Uterus (tissue), 4 donors: ENCODE measurements around the gene IFITM10. TPM values are rescaled to one million over a fixed set of nuclear protein-coding genes. Genes with fewer than 3 reads are reported as not detected.

ENCODE experiments used
- DNase-seq, 2 donors: peaks; one replicate each; pipeline ENCODE4 v3.0.0-alpha.2; 2019 to 2020
- H3K27ac ChIP-seq, 2 donors: fragments of 200-600 bp; sonication (generic); 1 replicate in 1 of 2; 2 replicates in 1 of 2; pipeline ENCODE4 v1.5.1; 2016 to 2018
- H3K27me3 ChIP-seq, 2 donors: fragments of 200-600 bp; sonication (generic); one replicate each; pipeline ENCODE4 v1.5.1; 2018 to 2019; ENCODE audit warnings: control low read depth in 1 of 2
- H3K36me3 ChIP-seq, 2 donors: fragments of 200-600 bp; sonication (generic); one replicate each; pipeline ENCODE4 v1.5.1; 2019; ENCODE audit warnings: control low read depth in 1 of 2
- H3K4me1 ChIP-seq, 2 donors: fragments of 200-600 bp; sonication (generic); one replicate each; pipeline ENCODE4 v1.5.1; 2018 to 2019; ENCODE audit warnings: control low read depth in 1 of 2
- H3K4me3 ChIP-seq, 2 donors: fragments of 200-600 bp; sonication (generic); 1 replicate in 1 of 2; 2 replicates in 1 of 2; pipeline ENCODE4 v1.5.1; 2018 to 2019; ENCODE audit warnings: mild to moderate bottlenecking in 1 of 2
- H3K9me3 ChIP-seq, 2 donors: fragments of 200-600 bp; sonication (generic); one replicate each; pipeline ENCODE4 v1.5.1; 2019; ENCODE audit warnings: control low read depth in 1 of 2
- CTCF ChIP-seq, 4 experiments: fragments of 200-600 bp in 2 of 4; fragments of 450-650 bp in 2 of 4; sonication (generic) in 2 of 4; IDR thresholded peaks; one replicate each; pipeline ENCODE4 v1.5.1; 2016 to 2019; ENCODE audit warnings: antibody characterized with exemption in 4 of 4, mild to moderate bottlenecking in 2 of 4, moderate library complexity in 1 of 4
- POLR2A ChIP-seq, 2 donors: fragments of 450-650 bp; IDR thresholded peaks; one replicate each; pipeline ENCODE4 v1.6.1; 2016; ENCODE audit warnings: antibody characterized with exemption in 2 of 2, mild to moderate bottlenecking in 1 of 2, moderate library complexity in 1 of 2
- intact Hi-C: fragments of 100-400 bp; cut with DNase I; formaldehyde crosslinking; loops from one replicate; pipeline ENCODE4 v1.15.1; 2023; ENCODE audit warnings: low total_unique reads
- total RNA-seq, 4 donors: library from RNA; depleted of rRNA in 3 of 4; stranded (reverse); fragments of >200 nt in 3 of 4; gene quantifications; one replicate each; pipeline versions ENCODE4 v1.1.0 to v1.2.4, GENCODE V29; 2014 to 2023
- donor health status: DM: yes; HTN: yes; CAD: no.

IFITM10 gene
- total RNA-seq, 4 donors from 2014 or later = 0.85 TPM; not detected in 3

DNA sequence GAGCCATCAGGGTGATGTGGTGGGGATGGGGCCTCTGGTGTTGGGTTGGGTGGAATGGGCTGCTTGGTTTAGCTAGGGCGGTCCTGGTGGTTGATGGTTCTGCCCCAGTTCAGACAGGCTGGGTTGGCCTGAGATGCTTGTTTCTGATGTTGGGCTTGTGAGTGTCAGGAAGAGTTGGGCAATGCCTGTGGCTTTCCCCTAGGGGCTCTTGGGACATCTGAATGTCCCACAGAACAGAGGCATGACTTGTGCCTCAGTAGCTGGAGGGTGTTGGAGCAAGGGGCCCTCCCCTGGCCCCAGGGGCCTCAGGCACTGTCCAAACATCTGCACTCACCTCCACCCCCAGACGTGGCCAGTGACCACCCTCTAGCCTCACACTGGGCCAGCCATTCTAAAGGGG, 27.3 kb upstream of the IFITM10 start:
- H3K4me3 ChIP-seq = no peak overlapping the region
- H3K36me3 ChIP-seq = no peaks in the 10 kb centered on the region
- no peaks in the 10 kb centered on the region for H3K27me3 ChIP-seq
- no peak overlapping the region for H3K27ac ChIP-seq
- DNase-seq = no peak
- intact Hi-C loops = no loop called here
- H3K9me3 ChIP-seq = no peaks in the 10 kb centered on the region
- no peaks in the 10 kb centered on the region for H3K4me1 ChIP-seq
- TF ChIP-seq POLR2A (IDR thresholded peaks at IDR 0.05) (no peak), CTCF (IDR thresholded peaks at IDR 0.05) (no peak)

DNA sequence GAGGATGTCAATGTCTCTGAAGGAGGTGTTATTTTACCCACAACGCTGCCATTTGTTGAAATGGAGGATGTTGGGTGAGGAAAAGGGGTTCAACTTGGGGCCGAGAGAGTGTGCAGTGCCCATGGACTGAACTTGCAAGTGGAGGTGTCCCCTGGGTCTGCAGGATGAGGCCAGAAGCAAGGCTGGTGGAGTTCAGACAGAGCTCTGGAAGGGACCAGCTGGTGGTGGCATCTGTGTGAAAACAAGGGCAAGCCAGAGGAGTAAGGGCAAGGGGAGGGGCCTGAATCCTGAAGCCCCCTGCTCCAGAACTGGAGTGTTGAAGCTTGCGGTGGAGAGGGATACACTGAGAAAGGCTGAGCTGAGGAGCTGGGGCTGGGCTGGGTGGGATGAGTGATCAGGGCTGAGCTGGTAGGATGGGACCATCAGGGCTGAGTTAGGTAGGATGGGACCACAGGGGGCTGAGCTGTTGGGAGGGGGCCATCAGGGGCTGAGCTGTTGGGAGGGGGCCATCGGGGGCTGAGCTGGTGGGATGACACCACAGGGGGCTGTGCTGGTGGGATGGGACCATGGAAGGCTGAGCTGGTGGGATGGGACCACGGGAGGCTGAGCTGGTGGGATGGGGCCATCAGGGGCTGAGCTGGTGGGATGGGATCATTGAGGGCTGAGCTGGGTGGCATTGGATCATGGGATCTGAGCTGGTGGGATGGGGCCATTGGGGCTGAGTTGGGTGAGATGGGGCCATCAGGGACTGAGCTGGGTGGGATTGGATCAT, 26.7 kb upstream of the IFITM10 start:
- no peaks in the 10 kb centered on the region for H3K4me1 ChIP-seq
- H3K36me3 ChIP-seq = no peaks in the 10 kb centered on the region
- TF ChIP-seq POLR2A (IDR thresholded peaks at IDR 0.05) (no peak), CTCF (IDR thresholded peaks at IDR 0.05) (no peak)
- H3K9me3 ChIP-seq = no peaks in the 10 kb centered on the region
- H3K4me3 ChIP-seq = no peak overlapping the region
- intact Hi-C loops = no loop called here
- no peak overlapping the region for H3K27ac ChIP-seq
- H3K27me3 ChIP-seq = no peaks in the 10 kb centered on the region
- DNase-seq = no peak

GRCh38 chr11:1776331-1776851, 26.0 kb upstream of the IFITM10 start:
- DNase-seq = no peak
- intact Hi-C loops = no loop called here
- no peak overlapping the region for H3K27ac ChIP-seq
- TF ChIP-seq POLR2A (IDR thresholded peaks at IDR 0.05) = no peak
- no peak for TF ChIP-seq CTCF (IDR thresholded peaks at IDR 0.05)
- H3K4me3 ChIP-seq = no peak overlapping the region
- no peaks in the 10 kb centered on the region for H3K4me1 ChIP-seq
- H3K36me3 ChIP-seq = no peaks in the 10 kb centered on the region
- no peaks in the 10 kb centered on the region for H3K27me3 ChIP-seq
- H3K9me3 ChIP-seq = no peaks in the 10 kb centered on the region

DNA sequence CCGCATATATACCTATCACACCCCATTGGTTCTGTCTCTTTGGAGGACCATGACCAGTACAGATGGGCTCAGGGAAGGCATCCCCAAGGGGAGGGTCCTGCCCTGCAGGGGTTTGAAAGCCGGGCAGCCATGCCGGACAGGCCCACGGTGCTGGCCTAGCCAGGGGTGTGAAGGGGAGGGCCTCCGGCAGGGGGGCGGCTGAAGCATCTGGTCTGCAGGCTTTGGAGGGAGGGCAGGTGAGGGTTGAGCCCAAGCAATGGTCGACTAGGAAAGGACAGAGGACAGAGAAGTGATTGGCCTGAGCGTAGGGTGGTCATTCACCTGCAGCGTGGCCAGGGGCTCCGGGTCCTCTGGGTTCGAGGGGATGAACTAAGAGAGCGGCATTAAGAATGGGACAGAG, 24.5 kb upstream of the IFITM10 start:
- no peaks in the 10 kb centered on the region for H3K36me3 ChIP-seq
- intact Hi-C loops = no loop called here
- no peaks in the 10 kb centered on the region for H3K9me3 ChIP-seq
- no peak for DNase-seq
- H3K27ac ChIP-seq = no peak overlapping the region
- no peaks in the 10 kb centered on the region for H3K4me1 ChIP-seq
- no peak overlapping the region for H3K4me3 ChIP-seq
- no peaks in the 10 kb centered on the region for H3K27me3 ChIP-seq
- no peak for TF ChIP-seq CTCF (IDR thresholded peaks at IDR 0.05)
- TF ChIP-seq POLR2A (IDR thresholded peaks at IDR 0.05) = no peak

- Histone ChIP-seq H3K27me3 (no peaks in the 10 kb centered on the region), H3K27ac (no peak overlapping the region), H3K9me3 (no peaks in the 10 kb centered on the region), H3K4me3 (no peak overlapping the region), H3K36me3 (no peaks in the 10 kb centered on the region), H3K4me1 (no peaks in the 10 kb centered on the region)
- intact Hi-C loops = no loop called here
- no peak for DNase-seq
- TF ChIP-seq POLR2A (IDR thresholded peaks at IDR 0.05) (no peak), CTCF (IDR thresholded peaks at IDR 0.05) (no peak)
Observed at GRCh38 chr11:1773994-1774550, 23.7 kb upstream of the IFITM10 start.
